ENCODE results near the gene HOMER3. TPM values are rescaled to one million over a fixed set of nuclear protein-coding genes. Genes with fewer than 3 reads are reported as not detected.

HOMER3 gene
- total and polyA plus RNA-seq, 9 of the 15 experiments (the other 6 are each of a cell fraction or from before 2014, with no cell fraction given), result 1.3 to 5.1 (median 3.7) TPM; not detected in 2

DNA sequence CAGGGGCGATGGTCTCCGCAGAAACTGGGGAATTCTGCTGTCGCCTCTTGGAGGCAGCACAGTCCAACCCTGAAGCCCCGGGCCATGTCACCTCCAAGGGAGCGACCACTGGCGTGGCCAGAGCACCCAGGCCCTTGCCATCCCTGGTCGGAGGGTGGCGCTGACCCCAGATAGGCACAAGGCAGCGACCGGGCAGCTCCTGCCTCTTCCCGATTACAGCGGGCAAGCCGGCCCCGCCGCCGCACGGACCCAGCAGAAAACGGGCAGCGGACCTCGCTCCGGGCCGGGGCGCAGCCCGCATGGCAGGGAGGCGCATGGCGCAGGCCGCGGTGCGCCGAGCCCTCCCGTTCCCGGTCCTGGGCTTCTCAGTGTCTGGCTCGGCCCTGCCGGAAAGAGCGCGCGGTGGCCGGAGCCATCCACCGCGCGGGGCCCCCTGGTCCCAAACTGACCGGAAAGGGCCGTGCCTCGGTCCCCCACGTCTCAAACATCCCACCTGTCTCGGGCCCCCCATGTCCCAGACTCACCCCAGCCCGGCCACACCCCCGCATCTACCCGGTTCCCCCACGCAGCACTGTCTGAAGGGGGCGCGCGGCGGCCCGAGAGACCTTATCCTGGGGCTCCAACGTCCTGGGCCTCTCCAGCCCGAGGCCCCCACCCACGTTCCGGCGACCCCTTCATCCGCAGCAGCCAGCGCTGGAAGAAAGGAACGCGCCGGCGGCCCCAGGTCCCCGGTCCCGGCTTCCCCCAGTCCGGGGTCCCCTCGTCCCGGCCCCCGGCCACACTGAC, 45.8 kb downstream of the HOMER3 start (continued):
- TF ChIP-seq REST (IDR thresholded peaks at IDR 0.05; ENCODE audit: borderline replicate concordance) (peak; percentile 64; the same call in 1 of the 2 replicates), REST (CRISPR knock-in tag; IDR thresholded peaks at IDR 0.05; ENCODE audit: low read depth) (no peak), RCOR1 (IDR thresholded peaks at IDR 0.05; ENCODE audit: borderline replicate concordance in 1 of 2, low read depth in 2 of 2, low read length in 2 of 2) (peak in 1 of 2 experiments; percentile 39; a peak in 1 of 4 replicates), KAT7 (CRISPR knock-in tag; IDR thresholded peaks at IDR 0.05; ENCODE audit: borderline replicate concordance) (peak; percentile 83; the same call in 1 of the 2 replicates), ZBTB49 (CRISPR knock-in tag; IDR thresholded peaks at IDR 0.05; ENCODE audit: borderline replicate concordance) (no peak), GATAD2B (IDR thresholded peaks at IDR 0.05; ENCODE audit: borderline replicate concordance) (no peak), PURB (CRISPR knock-in tag; IDR thresholded peaks at IDR 0.05; ENCODE audit: low read depth) (no peak), CCAR2 (IDR thresholded peaks at IDR 0.05; ENCODE audit: low read depth, low read length) (no peak)
- TF ChIP-seq, protein P1, sequence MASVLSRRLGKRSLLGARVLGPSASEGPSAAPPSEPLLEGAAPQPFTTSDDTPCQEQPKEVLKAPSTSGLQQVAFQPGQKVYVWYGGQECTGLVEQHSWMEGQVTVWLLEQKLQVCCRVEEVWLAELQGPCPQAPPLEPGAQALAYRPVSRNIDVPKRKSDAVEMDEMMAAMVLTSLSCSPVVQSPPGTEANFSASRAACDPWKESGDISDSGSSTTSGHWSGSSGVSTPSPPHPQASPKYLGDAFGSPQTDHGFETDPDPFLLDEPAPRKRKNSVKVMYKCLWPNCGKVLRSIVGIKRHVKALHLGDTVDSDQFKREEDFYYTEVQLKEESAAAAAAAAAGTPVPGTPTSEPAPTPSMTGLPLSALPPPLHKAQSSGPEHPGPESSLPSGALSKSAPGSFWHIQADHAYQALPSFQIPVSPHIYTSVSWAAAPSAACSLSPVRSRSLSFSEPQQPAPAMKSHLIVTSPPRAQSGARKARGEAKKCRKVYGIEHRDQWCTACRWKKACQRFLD (CRISPR knock-in tag; IDR thresholded peaks at IDR 0.05), result no peak
- TF ChIP-seq, protein P2, sequence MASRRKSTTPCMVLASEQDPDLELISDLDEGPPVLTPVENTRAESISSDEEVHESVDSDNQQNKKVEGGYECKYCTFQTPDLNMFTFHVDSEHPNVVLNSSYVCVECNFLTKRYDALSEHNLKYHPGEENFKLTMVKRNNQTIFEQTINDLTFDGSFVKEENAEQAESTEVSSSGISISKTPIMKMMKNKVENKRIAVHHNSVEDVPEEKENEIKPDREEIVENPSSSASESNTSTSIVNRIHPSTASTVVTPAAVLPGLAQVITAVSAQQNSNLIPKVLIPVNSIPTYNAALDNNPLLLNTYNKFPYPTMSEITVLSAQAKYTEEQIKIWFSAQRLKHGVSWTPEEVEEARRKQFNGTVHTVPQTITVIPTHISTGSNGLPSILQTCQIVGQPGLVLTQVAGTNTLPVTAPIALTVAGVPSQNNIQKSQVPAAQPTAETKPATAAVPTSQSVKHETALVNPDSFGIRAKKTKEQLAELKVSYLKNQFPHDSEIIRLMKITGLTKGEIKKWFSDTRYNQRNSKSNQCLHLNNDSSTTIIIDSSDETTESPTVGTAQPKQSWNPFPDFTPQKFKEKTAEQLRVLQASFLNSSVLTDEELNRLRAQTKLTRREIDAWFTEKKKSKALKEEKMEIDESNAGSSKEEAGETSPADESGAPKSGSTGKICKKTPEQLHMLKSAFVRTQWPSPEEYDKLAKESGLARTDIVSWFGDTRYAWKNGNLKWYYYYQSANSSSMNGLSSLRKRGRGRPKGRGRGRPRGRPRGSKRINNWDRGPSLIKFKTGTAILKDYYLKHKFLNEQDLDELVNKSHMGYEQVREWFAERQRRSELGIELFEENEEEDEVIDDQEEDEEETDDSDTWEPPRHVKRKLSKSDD (conservative IDR thresholded peaks at IDR 0.05; ENCODE audit: low read length), result no peak
